ENCODE data around the gene PADI1. TPM values are rescaled to one million over a fixed set of nuclear protein-coding genes. Genes with fewer than 3 reads are reported as not detected.

Gene PADI1
- total RNA-seq, 4 donors from 2014 or later, result 0.27 to 2.5 (median 2.3) TPM; not detected in 1

GRCh38 chr1:17189632-17189990 is 15.3 kb upstream of the PADI1 start:
- H3K27ac ChIP-seq, result no peak overlapping the region

GRCh38 chr1:17190010-17190995 is 14.6 kb upstream of the PADI1 start:
- 74% methylated on average over 8 of the region's 15 CpGs; no CpG with 5 or more reads in 1 of the 2 donors for WGBS, 2 donors (ENCODE audit: low coverage in 1 of 2)
- Histone ChIP-seq H3K36me3 (no peaks in the 10 kb centered on the region), H3K9me3 (peaks cover 0 to 12% (median 0%) of the 10 kb centered on the region in 3 donors), H3K27me3 (peaks cover 44% of the 10 kb centered on the region), H3K27ac (no peak overlapping the region), H3K4me1 (no peaks in the 10 kb centered on the region), H3K4me3 (no peak overlapping the region)
- TF ChIP-seq POLR2A (IDR thresholded peaks at IDR 0.05) (no peak), CTCF (IDR thresholded peaks at IDR 0.05) (no peak), POLR2AphosphoS5 (IDR thresholded peaks at IDR 0.05) (no peak), EP300 (IDR thresholded peaks at IDR 0.05) (no peak)
- ATAC-seq, result no peak

More at GRCh38 chr1:17189632-17189990, 15.3 kb upstream of the PADI1 start:
- no peak for ATAC-seq
- H3K4me3 ChIP-seq, result no peak overlapping the region
- H3K36me3 ChIP-seq, result no peaks in the 10 kb centered on the region
- peaks cover 0 to 12% (median 0%) of the 10 kb centered on the region in 3 donors for H3K9me3 ChIP-seq
- H3K27me3 ChIP-seq, result peaks cover 44% of the 10 kb centered on the region
- H3K4me1 ChIP-seq, result no peaks in the 10 kb centered on the region
- no peak for TF ChIP-seq CTCF (IDR thresholded peaks at IDR 0.05)
- 83% methylated on average over 2 of the region's 2 CpGs for whole genome bisulfite sequencing, 2 donors (ENCODE audit: low coverage in 1 of 2)

- ATAC-seq, result no peak
- Histone ChIP-seq H3K27me3 (peaks cover 51% of the 10 kb centered on the region), H3K4me3 (no peak overlapping the region), H3K4me1 (no peaks in the 10 kb centered on the region), H3K36me3 (no peaks in the 10 kb centered on the region), H3K9me3 (peaks cover 0 to 12% (median 0%) of the 10 kb centered on the region in 3 donors), H3K27ac (no peak overlapping the region)
- TF ChIP-seq POLR2AphosphoS5 (IDR thresholded peaks at IDR 0.05), result no peak
- no peak for TF ChIP-seq CTCF (IDR thresholded peaks at IDR 0.05)
- TF ChIP-seq POLR2A (IDR thresholded peaks at IDR 0.05), result no peak
- no peak for TF ChIP-seq EP300 (IDR thresholded peaks at IDR 0.05)
- 88% methylated on average over 4 of the region's 4 CpGs; no CpG with 5 or more reads in 1 of the 2 donors for WGBS, 2 donors (ENCODE audit: low coverage in 1 of 2)
Measured at GRCh38 chr1:17191990-17192242, 13.0 kb upstream of the PADI1 start.

- 70 to 71% methylated on average over 5 to 8 of the region's 13 CpGs for WGBS, 2 donors (ENCODE audit: low coverage in 1 of 2)
- ATAC-seq, result no peak
- no peaks in the 10 kb centered on the region for H3K4me1 ChIP-seq
Measured at GRCh38 chr1:17192394-17193221, 12.3 kb upstream of the PADI1 start.

More at GRCh38 chr1:17192394-17193221, 12.3 kb upstream of the PADI1 start:
- Histone ChIP-seq H3K36me3 (no peaks in the 10 kb centered on the region), H3K4me3 (no peak overlapping the region), H3K27ac (no peak overlapping the region), H3K9me3 (peaks cover 0 to 12% (median 0%) of the 10 kb centered on the region in 3 donors), H3K27me3 (peaks cover 52% of the 10 kb centered on the region)
- TF ChIP-seq POLR2A (IDR thresholded peaks at IDR 0.05) (no peak), CTCF (IDR thresholded peaks at IDR 0.05) (no peak), POLR2AphosphoS5 (IDR thresholded peaks at IDR 0.05) (no peak), EP300 (IDR thresholded peaks at IDR 0.05) (no peak)
